Nephron progenitor cell (in vitro differentiated cells): ENCODE results near the gene DGUOK.

Experiments
- DNase-seq: peaks from one replicate; pipeline ENCODE4 v3.0.0; 2021
- H3K27ac Mint-ChIP-seq: 2 replicates; pipeline ENCODE4 v1.8.0; 2021; ENCODE audit warnings: mild to moderate bottlenecking, moderate library complexity, mixed read lengths
- H3K27me3 Mint-ChIP-seq: 2 replicates; pipeline ENCODE4 v1.8.0; 2021; ENCODE audit warnings: mild to moderate bottlenecking, low read depth, mixed read lengths; ENCODE audit not compliant: poor library complexity
- H3K36me3 Mint-ChIP-seq: 2 replicates; pipeline ENCODE4 v1.8.0; 2021; ENCODE audit warnings: low read depth, mixed read lengths
- H3K4me1 Mint-ChIP-seq: 2 replicates; pipeline ENCODE4 v1.8.0; 2021; ENCODE audit warnings: mixed read lengths
- H3K4me3 Mint-ChIP-seq: 2 replicates; pipeline ENCODE4 v1.8.0; 2021; ENCODE audit warnings: mild to moderate bottlenecking, moderate library complexity, mixed read lengths
- H3K9me3 Mint-ChIP-seq: 2 replicates; pipeline ENCODE4 v1.8.0; 2021; ENCODE audit warnings: mild to moderate bottlenecking, moderate library complexity, mixed read lengths
- TF ChIP-seq, protein P1 (sequence below): fragments of 200-600 bp; sonication (generic); IDR thresholded peaks from 2 replicates; pipeline ENCODE4 v1.5.0; 2021; ENCODE audit warnings: antibody characterized with exemption

DGUOK gene

DNA sequence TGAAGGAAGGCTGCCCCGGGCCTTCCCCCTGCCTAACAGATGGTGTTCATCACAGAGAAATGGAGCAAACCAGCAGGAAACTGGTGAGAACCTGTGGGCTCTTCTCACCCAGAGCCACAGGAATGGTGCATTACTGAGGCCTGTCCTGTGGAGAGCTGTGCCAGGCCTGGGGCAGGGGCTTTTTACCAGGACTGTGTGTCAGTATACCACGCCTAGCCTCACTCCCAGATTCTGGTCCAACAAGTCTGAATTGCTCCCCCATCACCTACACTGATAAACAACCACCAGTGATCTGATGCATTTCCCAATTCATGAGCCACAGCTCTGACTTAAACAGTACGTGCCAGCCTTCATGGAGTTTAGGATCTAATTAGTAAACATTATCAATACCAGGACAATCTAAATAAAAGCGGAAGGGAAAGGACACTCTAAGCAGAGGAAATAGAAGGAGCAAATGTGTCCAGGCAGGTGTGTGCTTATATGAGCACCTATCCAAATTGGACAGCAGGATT is 8.9 kb upstream of the DGUOK start:
- Mint-ChIP-seq H3K9me3 (no peaks in the 10 kb centered on the region), H3K27me3 (peaks cover 55% of the 10 kb centered on the region), H3K4me3 (no peak overlapping the region), H3K4me1 (peaks cover 5% of the 10 kb centered on the region), H3K27ac (no peak overlapping the region), H3K36me3 (no peaks in the 10 kb centered on the region)
- TF ChIP-seq, protein P1, sequence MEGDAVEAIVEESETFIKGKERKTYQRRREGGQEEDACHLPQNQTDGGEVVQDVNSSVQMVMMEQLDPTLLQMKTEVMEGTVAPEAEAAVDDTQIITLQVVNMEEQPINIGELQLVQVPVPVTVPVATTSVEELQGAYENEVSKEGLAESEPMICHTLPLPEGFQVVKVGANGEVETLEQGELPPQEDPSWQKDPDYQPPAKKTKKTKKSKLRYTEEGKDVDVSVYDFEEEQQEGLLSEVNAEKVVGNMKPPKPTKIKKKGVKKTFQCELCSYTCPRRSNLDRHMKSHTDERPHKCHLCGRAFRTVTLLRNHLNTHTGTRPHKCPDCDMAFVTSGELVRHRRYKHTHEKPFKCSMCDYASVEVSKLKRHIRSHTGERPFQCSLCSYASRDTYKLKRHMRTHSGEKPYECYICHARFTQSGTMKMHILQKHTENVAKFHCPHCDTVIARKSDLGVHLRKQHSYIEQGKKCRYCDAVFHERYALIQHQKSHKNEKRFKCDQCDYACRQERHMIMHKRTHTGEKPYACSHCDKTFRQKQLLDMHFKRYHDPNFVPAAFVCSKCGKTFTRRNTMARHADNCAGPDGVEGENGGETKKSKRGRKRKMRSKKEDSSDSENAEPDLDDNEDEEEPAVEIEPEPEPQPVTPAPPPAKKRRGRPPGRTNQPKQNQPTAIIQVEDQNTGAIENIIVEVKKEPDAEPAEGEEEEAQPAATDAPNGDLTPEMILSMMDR, result no peak
- DNase-seq, result no peak

DNA sequence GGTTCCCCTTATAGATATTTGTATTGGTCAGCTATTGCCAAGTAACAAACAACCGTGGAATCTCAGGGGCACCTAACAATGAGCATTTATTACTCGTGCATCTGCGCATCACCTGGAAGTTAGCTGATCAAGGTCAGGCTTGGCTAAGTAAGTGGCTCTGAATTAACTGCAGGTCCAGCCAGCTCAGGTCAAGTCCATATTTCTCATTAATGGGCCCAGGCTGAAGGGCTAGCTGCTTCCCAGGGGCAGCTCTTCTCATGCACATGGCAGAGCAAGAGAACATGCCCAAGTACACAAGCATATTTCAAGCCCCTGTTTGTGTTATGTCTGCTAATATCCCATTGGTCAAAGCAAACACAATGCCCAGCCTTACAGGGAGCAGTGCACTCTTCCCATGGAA is 7.8 kb upstream of the DGUOK start:
- Mint-ChIP-seq H3K4me3 (no peak overlapping the region), H3K9me3 (no peaks in the 10 kb centered on the region), H3K4me1 (peaks cover 5% of the 10 kb centered on the region), H3K27ac (no peak overlapping the region), H3K27me3 (peaks cover 66% of the 10 kb centered on the region), H3K36me3 (no peaks in the 10 kb centered on the region)
- TF ChIP-seq, protein P1, result no peak
- DNase-seq, result no peak

DNA sequence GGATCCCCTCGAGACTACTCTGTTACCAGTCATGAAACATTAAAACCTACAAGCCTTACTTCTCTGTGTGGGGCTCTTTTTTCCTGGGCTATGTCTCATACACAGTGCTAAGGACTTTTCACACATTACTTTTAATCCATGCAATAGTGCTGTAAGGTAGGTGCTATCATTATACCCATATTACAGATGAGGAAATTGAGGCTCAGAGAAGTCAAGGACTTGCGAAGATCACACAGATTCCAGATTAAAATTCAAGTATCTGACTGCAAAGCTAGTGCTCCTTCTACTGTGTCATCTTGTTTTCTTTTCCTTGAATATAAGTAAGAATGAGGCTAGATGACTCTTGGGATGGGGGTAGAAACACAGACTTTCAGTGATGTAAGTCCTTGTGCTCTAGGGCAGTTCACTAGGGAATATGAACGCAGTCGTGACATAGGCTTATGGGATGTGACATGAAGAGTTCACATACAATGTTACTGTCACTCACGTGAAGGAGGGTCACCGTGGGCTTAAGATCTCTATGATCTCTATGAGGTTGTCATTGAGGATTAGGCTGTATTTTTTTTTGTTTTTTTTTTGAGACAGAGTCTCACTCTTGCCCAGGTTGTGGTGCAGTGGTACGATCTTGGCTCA is 7.0 kb upstream of the DGUOK start:
- no peak for DNase-seq
- Mint-ChIP-seq H3K4me3 (no peak overlapping the region), H3K27ac (no peak overlapping the region), H3K27me3 (peaks cover 75% of the 10 kb centered on the region), H3K9me3 (no peaks in the 10 kb centered on the region), H3K36me3 (no peaks in the 10 kb centered on the region), H3K4me1 (peaks cover 5% of the 10 kb centered on the region)
- TF ChIP-seq, protein P1, result no peak

DNA sequence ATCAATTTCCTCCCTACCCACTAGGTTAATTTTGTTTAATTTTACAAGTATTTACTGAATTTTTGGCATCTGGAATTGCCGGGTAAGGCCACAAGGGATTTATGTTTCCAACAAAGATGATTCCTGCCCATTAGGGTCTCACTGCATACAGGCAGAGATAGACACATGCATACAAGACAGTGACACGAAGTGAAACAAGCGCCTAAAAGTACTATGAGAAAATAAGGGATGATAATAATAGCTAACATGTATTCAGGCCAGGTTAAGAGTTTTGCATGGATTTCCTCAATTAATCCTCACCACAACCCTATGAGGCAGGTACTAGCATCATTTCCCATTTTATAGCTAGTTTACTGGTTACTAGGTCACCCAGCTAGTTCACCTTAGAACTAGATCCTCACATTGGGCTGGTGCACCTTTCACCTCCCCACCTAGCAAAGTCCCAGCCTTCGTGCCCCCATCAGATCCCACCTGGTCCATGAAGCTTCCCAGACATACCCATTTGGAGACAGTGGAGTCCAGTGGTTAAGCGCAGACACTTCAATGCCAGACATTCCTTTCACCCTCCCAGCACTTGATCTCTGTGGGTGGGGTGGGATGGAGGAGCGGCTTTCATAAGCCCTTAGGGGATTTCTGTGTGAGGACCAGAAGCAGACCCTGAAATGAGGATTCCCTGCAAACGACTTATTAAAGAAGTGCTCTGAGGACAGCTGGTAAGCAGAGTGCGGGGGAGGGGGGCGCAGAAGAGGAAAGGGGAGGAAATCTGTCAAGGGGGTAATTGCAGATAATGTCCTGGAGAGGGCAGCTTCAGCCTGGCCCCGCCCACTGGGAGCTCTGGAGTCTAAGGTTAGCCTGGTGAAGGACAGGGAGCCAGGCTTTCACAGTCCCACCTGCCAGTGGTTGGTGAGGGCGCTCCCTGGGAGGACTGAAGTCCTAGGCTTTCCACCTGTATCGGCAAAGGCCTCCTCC is 5.8 kb upstream of the DGUOK start:
- peaks cover 5% of the 10 kb centered on the region for H3K4me1 Mint-ChIP-seq
- H3K36me3 Mint-ChIP-seq, result no peaks in the 10 kb centered on the region
- DNase-seq, result peak; percentile 67
- no peaks in the 10 kb centered on the region for H3K9me3 Mint-ChIP-seq
- TF ChIP-seq, protein P1, result peak; percentile 25
- peaks cover 79% of the 10 kb centered on the region for H3K27me3 Mint-ChIP-seq
- H3K27ac Mint-ChIP-seq, result no peak overlapping the region
- no peak overlapping the region for H3K4me3 Mint-ChIP-seq

DNA sequence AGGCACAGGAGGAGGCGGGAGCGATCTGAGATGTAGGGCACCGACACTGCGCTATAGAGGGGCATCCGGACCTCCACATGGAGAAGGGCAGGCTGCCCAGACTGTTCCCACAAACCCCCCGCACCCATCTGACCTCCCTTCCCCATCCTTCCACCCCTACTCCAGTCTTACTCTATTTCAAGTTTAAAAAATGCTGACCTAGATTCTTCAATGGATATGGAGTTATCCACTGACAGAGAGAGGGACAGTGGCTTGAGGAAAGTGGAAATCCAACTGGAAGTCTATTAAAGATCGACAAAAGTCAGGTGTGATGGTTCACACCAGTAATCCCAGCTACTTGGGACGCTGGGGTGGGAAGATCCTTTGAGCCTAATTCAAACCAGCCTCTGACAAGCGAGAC is 5.1 kb upstream of the DGUOK start:
- peaks cover 2% of the 10 kb centered on the region for H3K9me3 Mint-ChIP-seq
- H3K27me3 Mint-ChIP-seq, result peaks cover 73% of the 10 kb centered on the region
- TF ChIP-seq, protein P1, result no peak
- H3K4me1 Mint-ChIP-seq, result peaks cover 8% of the 10 kb centered on the region
- H3K4me3 Mint-ChIP-seq, result no peak overlapping the region
- no peaks in the 10 kb centered on the region for H3K36me3 Mint-ChIP-seq
- no peak for DNase-seq
- no peak overlapping the region for H3K27ac Mint-ChIP-seq
